ENCODE data around the gene TBCD.
"Not testable (repeated sequence)": the region's sequence is repeated elsewhere in the genome, so short reads cannot be mapped to it uniquely, and the experiment has no call there.

Gene TBCD

GRCh38 chr17:82769041-82769440 is 17.2 kb downstream of the TBCD start:
- TF ChIP-seq CTCF (IDR thresholded peaks at IDR 0.05; ENCODE audit: low read depth, low read length), result no peak

GRCh38 chr17:82772026-82772425 is 20.2 kb downstream of the TBCD start:
- no peak overlapping the region for H3K4me3 ChIP-seq (replicated peaks in 1 of 2; ENCODE audit: low read depth in 2 of 2, low read length in 2 of 2)
- DNase-seq (ENCODE audit: low read depth in 2 of 2), result peak; percentile 56 to 87
- no peak for TF ChIP-seq CTCF (IDR thresholded peaks at IDR 0.05; ENCODE audit: low read depth, low read length)

More at GRCh38 chr17:82769041-82769440, 17.2 kb downstream of the TBCD start:
- DNase-seq (ENCODE audit: low read depth in 2 of 2), result no peak
- no peak overlapping the region for H3K4me3 ChIP-seq (replicated peaks in 1 of 2; ENCODE audit: low read depth in 2 of 2, low read length in 2 of 2)

- not testable (repeated sequence) for DNase-seq (ENCODE audit: low read depth in 2 of 2)
Observed at GRCh38 chr17:82774456-82774855, 22.6 kb downstream of the TBCD start.

GRCh38 chr17:82775001-82775823 is 23.3 kb downstream of the TBCD start:
- TF ChIP-seq CTCF (IDR thresholded peaks at IDR 0.05; ENCODE audit: low read depth, low read length), result peak; percentile 94
- H3K4me3 ChIP-seq (replicated peaks in 1 of 2; ENCODE audit: low read depth in 2 of 2, low read length in 2 of 2), result peak overlapping the region in 1 of 2 donors; percentile 21
- DNase-seq (ENCODE audit: low read depth in 2 of 2), result peak; percentile 49 to 52

More at GRCh38 chr17:82774456-82774855, 22.6 kb downstream of the TBCD start:
- not testable (repeated sequence) for H3K4me3 ChIP-seq (replicated peaks in 1 of 2; ENCODE audit: low read depth in 2 of 2, low read length in 2 of 2)

GRCh38 chr17:82776454-82776853 is 24.6 kb downstream of the TBCD start:
- no peak for DNase-seq (ENCODE audit: low read depth in 2 of 2)
- H3K4me3 ChIP-seq (replicated peaks in 1 of 2; ENCODE audit: low read depth in 2 of 2, low read length in 2 of 2), result no peak overlapping the region
- TF ChIP-seq CTCF (IDR thresholded peaks at IDR 0.05; ENCODE audit: low read depth, low read length), result no peak

GRCh38 chr17:82777778-82778375 is 26.0 kb downstream of the TBCD start:
- TF ChIP-seq CTCF (IDR thresholded peaks at IDR 0.05; ENCODE audit: low read depth, low read length), result peak; percentile 4
- not testable (repeated sequence) for H3K4me3 ChIP-seq (replicated peaks in 1 of 2; ENCODE audit: low read depth in 2 of 2, low read length in 2 of 2); DNase-seq (ENCODE audit: low read depth in 2 of 2)

- TF ChIP-seq CTCF (IDR thresholded peaks at IDR 0.05; ENCODE audit: low read depth, low read length), result no peak
- H3K4me3 ChIP-seq (replicated peaks in 1 of 2; ENCODE audit: low read depth in 2 of 2, low read length in 2 of 2), result no peak overlapping the region
- no peak for DNase-seq (ENCODE audit: low read depth in 2 of 2)
Observed at GRCh38 chr17:82779541-82779940, 27.7 kb downstream of the TBCD start.

Measured in cardiac fibroblast (primary cell).